Endothelial cell of umbilical vein (primary cell): ENCODE measurements around the gene ACSS1. TPM values are rescaled to one million over a fixed set of nuclear protein-coding genes. Genes with fewer than 3 reads are reported as not detected.

Experiments
- BruUV-seq: library from RNA; stranded (reverse); fragments of 400-500 nt; replicated peaks from 2 replicates; lab custom pipeline; 2021; lab: Mats Ljungman, UMichigan
- CTCF ChIA-PET: fragments of 300-600, 350-600 bp; sonication (Branson Sonifier 250); formaldehyde crosslinking; loops from one replicate; lab custom pipeline; 2021; ENCODE audit warnings: antibody characterized with exemption, inconsistent platforms; lab: Charles Lee
- POLR2A ChIA-PET: fragments of 300-600, 350-600 bp; sonication (Branson Sonifier 250); formaldehyde crosslinking; loops from one replicate; lab custom pipeline; 2021; ENCODE audit warnings: antibody characterized with exemption, inconsistent platforms; lab: Charles Lee
- DNase-seq: peaks from one replicate; pipeline ENCODE4 v3.0.0-alpha.2; 2011; ENCODE audit warnings: low read depth, low spot score
- FAIRE-seq: peaks from 2 replicates; lab custom pipeline; 2011; peaks lifted over from hg19 to GRCh38; lab: Jason Lieb, UNC
- H2AFZ ChIP-seq: 2 replicates; pipeline ENCODE4 v1.6.0; 2012; ENCODE audit warnings: low read depth, low read length, control low read depth, inconsistent platforms
- H3K27ac ChIP-seq: 2 replicates; pipeline ENCODE4 v1.5.1; 2011; ENCODE audit warnings: low read depth, mild to moderate bottlenecking, control low read depth, low read length, moderate library complexity; ENCODE audit not compliant: insufficient read depth
- H3K27me3 ChIP-seq, 2 experiments: 2 replicates each; pipeline versions ENCODE4 v1.6.0 to v1.6.1; 2011; ENCODE audit warnings: low read length in 2 of 2, mixed read lengths in 1 of 2; ENCODE audit not compliant: control insufficient read depth in 2 of 2, insufficient read depth in 2 of 2
- H3K36me3 ChIP-seq, 2 experiments: 2 replicates in 1 of 2; 3 replicates in 1 of 2; pipeline ENCODE4 v1.5.1; 2011; ENCODE audit warnings: low read length in 2 of 2, mild to moderate bottlenecking in 1 of 2, moderate library complexity in 1 of 2; ENCODE audit not compliant: control insufficient read depth in 2 of 2, insufficient read depth in 2 of 2; ENCODE audit errors: extremely low read depth in 1 of 2
- H3K4me1 ChIP-seq: 3 replicates; pipeline ENCODE4 v1.5.1; 2011; ENCODE audit warnings: mild to moderate bottlenecking, low read length; ENCODE audit not compliant: control insufficient read depth, insufficient read depth; ENCODE audit errors: extremely low read depth
- H3K4me2 ChIP-seq: 2 replicates; pipeline ENCODE4 v1.6.1; 2011; ENCODE audit warnings: low read length, control low read depth, mixed read lengths; ENCODE audit not compliant: insufficient read depth
- H3K4me3 ChIP-seq, 3 experiments: fragments of 200-600 bp in 1 of 3; sonication (generic), shearing (Covaris generic) in 1 of 3; replicated peaks in 1 of 3; 2 replicates each; pipeline ENCODE4 v1.5.1; 2011 to 2016; ENCODE audit warnings: control low read depth in 3 of 3, low read length in 3 of 3, mild to moderate bottlenecking in 2 of 3, inconsistent platforms in 1 of 3, low read depth in 1 of 3, moderate library complexity in 1 of 3; ENCODE audit not compliant: insufficient read depth in 1 of 3
- H3K79me2 ChIP-seq: 2 replicates; pipeline ENCODE4 v1.6.0; 2012; ENCODE audit warnings: low read length, inconsistent platforms; ENCODE audit not compliant: control insufficient read depth, insufficient read depth
- H3K9ac ChIP-seq: replicated peaks from 2 replicates; pipeline ENCODE3; 2011; ENCODE audit warnings: low read length, control low read depth; ENCODE audit not compliant: insufficient read depth; ENCODE audit errors: extremely low read depth
- H3K9me1 ChIP-seq: replicated peaks from 3 replicates; pipeline ENCODE4 v1.6.0; 2011; ENCODE audit warnings: mild to moderate bottlenecking, low read length; ENCODE audit not compliant: control insufficient read depth, insufficient read depth; ENCODE audit errors: extremely low read depth
- H3K9me3 ChIP-seq: replicated peaks from 2 replicates; pipeline ENCODE4 v1.5.1; 2012; ENCODE audit warnings: low read length, inconsistent platforms; ENCODE audit not compliant: control insufficient read depth, insufficient read depth
- H4K20me1 ChIP-seq: replicated peaks from 2 replicates; pipeline ENCODE3; 2011; ENCODE audit warnings: mild to moderate bottlenecking, low read length; ENCODE audit not compliant: control insufficient read depth, insufficient read depth; ENCODE audit errors: extremely low read depth
- EZH2 ChIP-seq: IDR thresholded peaks from 2 replicates; pipeline ENCODE4 v1.6.1; 2012; ENCODE audit warnings: borderline replicate concordance, low read depth, mild to moderate bottlenecking, moderate library complexity, low read length, inconsistent platforms; ENCODE audit not compliant: severe bottlenecking
- FOS ChIP-seq: IDR thresholded peaks from 2 replicates; pipeline ENCODE4 v1.6.1; 2011; ENCODE audit warnings: mild to moderate bottlenecking, low read length, moderate library complexity, borderline replicate concordance; ENCODE audit not compliant: insufficient read depth
- GATA2 ChIP-seq: IDR thresholded peaks from 2 replicates; pipeline ENCODE4 v1.7.0; 2011; ENCODE audit warnings: low read depth, mild to moderate bottlenecking, moderate library complexity, mixed read lengths, low read length; ENCODE audit not compliant: insufficient read length, insufficient read depth
- JUN ChIP-seq: IDR thresholded peaks from 2 replicates; pipeline ENCODE4 v1.6.1; 2011; ENCODE audit warnings: borderline replicate concordance, low read depth; ENCODE audit not compliant: insufficient read length, insufficient read depth
- MAX ChIP-seq: IDR thresholded peaks from 2 replicates; pipeline ENCODE4 v1.6.1; 2011; ENCODE audit not compliant: insufficient read depth, insufficient read length
- MYC ChIP-seq: IDR thresholded peaks from one replicate; pipeline ENCODE4 v1.6.1; 2011; ENCODE audit warnings: mild to moderate bottlenecking, low read depth, low read length
- POLR2A ChIP-seq: IDR thresholded peaks from 2 replicates; pipeline ENCODE4 v1.6.1; 2012; ENCODE audit warnings: low read depth, mild to moderate bottlenecking, control low read depth, low read length
- POLR2AphosphoS5 ChIP-seq: IDR thresholded peaks from 2 replicates; pipeline ENCODE4 v1.6.1; 2012; ENCODE audit warnings: low read depth, mild to moderate bottlenecking, control low read depth, low read length, moderate library complexity; ENCODE audit not compliant: insufficient read depth
- dilution Hi-C: fragments of 300-500 bp; cut with MboI; formaldehyde crosslinking; loops from one replicate; pipeline ENCODE4 v1.15.0; 2019; ENCODE audit warnings: low sequenced_read_pairs; ENCODE audit not compliant: extremely low pct_ligation_motif_present
- intact Hi-C: fragments of 100-400 bp; cut with micrococcal nuclease; formaldehyde crosslinking; loops from one replicate; pipeline ENCODE4 v1.10.0; 2022
- polyA plus RNA-seq, 4 experiments: library from polyadenylated mRNA; depleted of rRNA in 3 of 4; stranded (reverse) in 3 of 4; unstranded in 1 of 4; fragments of >200 nt; gene quantifications; 2 replicates each; pipeline versions ENCODE4 v1.2.1 to v1.2.3, GENCODE V29; 2011 to 2012; ENCODE audit warnings: missing spikeins in 1 of 4
- total RNA-seq: library from RNA; stranded (reverse); gene quantifications from 2 replicates; pipeline ENCODE4 v1.2.3, GENCODE V29; 2021
- TF ChIP-seq, protein P1 (sequence below), 2 donors: IDR thresholded peaks; 1 replicate in 1 of 2; 2 replicates in 1 of 2; pipeline ENCODE4 v1.5.1; 2011; ENCODE audit warnings: low read length in 2 of 2, mild to moderate bottlenecking in 2 of 2, moderate library complexity in 2 of 2, control low read depth in 1 of 2, inconsistent platforms in 1 of 2, low read depth in 1 of 2; ENCODE audit not compliant: insufficient read depth in 1 of 2; ENCODE audit errors: extremely low read depth in 1 of 2

ACSS1 gene
- total and polyA plus RNA-seq, 2 donors (not counting 3 experiments of a cell fraction or from before 2014, with no cell fraction given): 6.2 to 17.9 TPM

GRCh38 chr20:24995741-24996448, 62.0 kb downstream of the ACSS1 start:
- Histone ChIP-seq H3K27me3 (peaks cover 0 to 11% of the 10 kb centered on the region in 2 experiments), H3K4me1 (peaks cover 19% of the 10 kb centered on the region), H3K9me3 (no peaks in the 10 kb centered on the region), H3K27ac (no peak overlapping the region), H3K9me1 (no peaks in the 10 kb centered on the region), H3K79me2 (peaks cover 6% of the 10 kb centered on the region), H3K4me2 (no peak overlapping the region), H3K36me3 (no peaks in the 10 kb centered on the region), H4K20me1 (no peaks in the 10 kb centered on the region), H3K9ac (no peak overlapping the region), H3K4me3 (no peak overlapping the region), H2AFZ (no peak overlapping the region)
- POLR2A ChIA-PET: no interaction called here
- intact Hi-C loops (loop anchor here (1.0 to 2.0 kb wide), 5 partner anchors 41 to 300 kb away; no protein-coding TSS in a partner anchor), dilution Hi-C loops (no loop called here)
- FAIRE-seq (no peak), DNase-seq (no peak)
- CTCF ChIA-PET: interaction anchor here (1.0 to 4.7 kb wide), 8 partner anchors 63 to 837 kb away, joined by 3 to 96 read pairs (median 6); partner anchors contain the start of gene PYGB
- TF ChIP-seq, protein P1, sequence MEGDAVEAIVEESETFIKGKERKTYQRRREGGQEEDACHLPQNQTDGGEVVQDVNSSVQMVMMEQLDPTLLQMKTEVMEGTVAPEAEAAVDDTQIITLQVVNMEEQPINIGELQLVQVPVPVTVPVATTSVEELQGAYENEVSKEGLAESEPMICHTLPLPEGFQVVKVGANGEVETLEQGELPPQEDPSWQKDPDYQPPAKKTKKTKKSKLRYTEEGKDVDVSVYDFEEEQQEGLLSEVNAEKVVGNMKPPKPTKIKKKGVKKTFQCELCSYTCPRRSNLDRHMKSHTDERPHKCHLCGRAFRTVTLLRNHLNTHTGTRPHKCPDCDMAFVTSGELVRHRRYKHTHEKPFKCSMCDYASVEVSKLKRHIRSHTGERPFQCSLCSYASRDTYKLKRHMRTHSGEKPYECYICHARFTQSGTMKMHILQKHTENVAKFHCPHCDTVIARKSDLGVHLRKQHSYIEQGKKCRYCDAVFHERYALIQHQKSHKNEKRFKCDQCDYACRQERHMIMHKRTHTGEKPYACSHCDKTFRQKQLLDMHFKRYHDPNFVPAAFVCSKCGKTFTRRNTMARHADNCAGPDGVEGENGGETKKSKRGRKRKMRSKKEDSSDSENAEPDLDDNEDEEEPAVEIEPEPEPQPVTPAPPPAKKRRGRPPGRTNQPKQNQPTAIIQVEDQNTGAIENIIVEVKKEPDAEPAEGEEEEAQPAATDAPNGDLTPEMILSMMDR (IDR thresholded peaks at IDR 0.05; ENCODE audit: extremely low read depth in 1 of 2, insufficient read depth in 1 of 2, low read depth in 1 of 2, low read length in 2 of 2): no peak
- no peak for TF ChIP-seq FOS
- TF ChIP-seq MAX: no peak
- no peak for TF ChIP-seq EZH2
- TF ChIP-seq JUN: no peak
- TF ChIP-seq MYC: no peak
- no peak for TF ChIP-seq POLR2A
- TF ChIP-seq POLR2AphosphoS5: no peak
- no peak for TF ChIP-seq GATA2
- no TSS peak for BruUV-seq
